ENCODE measurements around the gene ATAD2B.
A peak's percentile ranks its signal among the peaks of the same experiment; 100 is the strongest.
"Not testable (repeated sequence)": the region's sequence is repeated elsewhere in the genome, so short reads cannot be mapped to it uniquely, and the experiment has no call there.

The ATAD2B gene

DNA sequence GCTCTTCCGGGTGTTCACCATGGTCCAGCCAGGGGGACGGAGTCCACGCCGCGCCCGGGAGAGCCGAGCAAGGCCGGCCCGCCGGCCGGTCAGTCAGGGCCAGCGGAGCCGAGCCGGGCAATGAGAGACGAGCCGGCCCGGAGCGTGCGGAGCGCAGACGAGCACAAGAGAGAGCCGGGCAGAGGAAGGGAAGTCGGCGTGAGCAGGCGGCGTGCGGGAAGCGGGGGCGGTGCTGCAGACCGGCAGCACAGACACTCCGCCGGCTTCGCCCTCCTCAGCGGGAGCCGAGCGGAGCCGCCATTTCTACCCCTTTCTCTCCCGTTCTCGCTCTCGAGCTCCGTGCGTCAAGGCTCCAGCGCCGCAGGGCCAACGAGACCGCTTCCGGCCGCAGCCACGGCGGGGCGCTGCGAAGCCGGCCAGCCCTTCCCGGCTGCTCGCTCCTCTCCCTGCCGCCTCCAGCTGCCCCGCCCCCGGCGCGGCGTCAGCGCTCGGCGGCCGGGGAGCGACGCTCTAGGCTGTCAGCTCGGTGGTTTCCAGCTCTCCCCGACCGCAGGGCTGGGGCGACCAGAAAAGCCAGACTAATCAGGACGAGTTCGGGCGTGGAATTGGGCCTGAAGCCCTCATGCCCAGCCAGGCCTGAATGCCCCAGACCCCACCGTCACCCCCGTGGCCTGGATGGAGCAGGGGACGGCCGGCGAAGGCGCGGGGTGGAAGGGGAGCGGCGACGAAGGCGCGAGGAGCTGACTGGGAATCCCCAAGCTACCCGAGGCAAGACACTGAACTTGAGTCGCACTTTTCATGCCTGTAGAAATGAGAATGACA is at the start of gene ATAD2B:
Gene ATAD2B, minus strand, starts transcription at position 374 of the 822 bp plus-strand sequence. Its CDS starts 353 bp downstream, at position 21.
- peak; percentile 94 for DNase-seq

DNA sequence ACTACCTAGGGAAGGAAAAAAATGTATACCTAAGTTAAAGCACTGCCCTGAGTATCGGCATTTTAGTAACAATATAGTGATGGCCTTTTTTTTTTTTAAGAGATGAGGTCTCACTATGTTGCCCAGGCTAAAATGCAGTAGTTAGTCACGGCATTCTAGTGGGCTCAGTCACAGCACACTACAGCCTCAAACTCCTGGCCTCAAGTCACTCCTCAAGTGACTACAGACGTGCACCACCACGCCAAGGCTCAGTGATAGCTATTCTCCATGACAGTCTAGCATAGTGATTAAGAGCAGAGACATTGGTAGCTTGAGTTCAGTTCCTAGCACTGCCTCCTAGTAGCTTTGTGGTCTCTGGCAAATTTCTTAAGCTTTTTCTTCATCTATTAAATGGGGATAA is 40.9 kb upstream of the ATAD2B start:
- no peak for DNase-seq

DNA sequence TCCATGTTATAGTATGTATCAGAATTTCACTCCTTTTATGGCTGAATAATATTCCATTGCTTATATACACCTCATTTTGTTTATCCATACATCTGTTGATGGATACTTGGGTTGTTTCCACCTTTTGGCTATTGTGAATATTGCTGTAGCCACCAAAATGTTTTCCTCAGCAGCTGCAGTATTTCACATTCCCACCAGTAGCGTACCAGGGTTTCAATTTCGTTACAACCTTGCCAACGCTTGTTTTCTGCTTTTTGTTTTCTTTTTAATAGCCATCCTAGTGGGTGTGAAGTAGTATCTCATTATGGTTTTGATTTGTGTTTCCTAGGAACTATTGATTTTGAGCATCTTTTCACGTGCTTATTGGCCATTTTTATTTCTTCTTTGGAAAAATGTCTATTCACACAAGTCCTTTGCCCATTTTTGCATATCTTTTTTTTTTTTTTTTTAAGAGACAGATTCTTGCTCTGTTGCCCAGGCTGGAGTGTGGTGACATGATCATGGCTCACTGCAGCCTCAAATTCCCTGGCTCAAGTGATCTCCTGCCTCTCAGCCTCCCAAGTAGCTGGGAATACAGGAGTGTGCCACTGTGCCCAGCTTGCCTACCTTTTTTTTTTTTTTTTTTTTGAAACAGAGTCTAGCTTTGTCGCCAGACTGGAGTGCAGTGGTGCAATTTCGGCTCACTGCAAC is 27.5 kb upstream of the ATAD2B start:
- DNase-seq, result no peak

DNA sequence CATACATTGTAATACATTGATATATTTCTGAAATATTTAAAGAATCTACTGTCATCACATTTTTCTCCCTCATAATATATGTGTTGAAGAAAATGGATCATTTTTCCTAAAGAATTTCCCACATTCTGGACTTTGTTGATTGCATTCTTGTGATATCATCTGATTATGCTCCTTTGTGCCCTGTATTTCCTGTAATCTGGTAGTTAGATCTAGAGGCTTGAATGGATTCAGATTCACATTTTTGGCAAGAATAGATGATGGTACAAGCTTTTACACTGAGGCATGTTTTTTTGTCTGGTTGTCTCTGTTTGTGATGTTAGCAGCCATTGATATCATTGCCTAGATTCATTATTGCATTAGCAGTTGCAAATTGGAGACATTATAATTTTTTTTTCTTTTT is 26.7 kb upstream of the ATAD2B start:
- no peak for DNase-seq

DNA sequence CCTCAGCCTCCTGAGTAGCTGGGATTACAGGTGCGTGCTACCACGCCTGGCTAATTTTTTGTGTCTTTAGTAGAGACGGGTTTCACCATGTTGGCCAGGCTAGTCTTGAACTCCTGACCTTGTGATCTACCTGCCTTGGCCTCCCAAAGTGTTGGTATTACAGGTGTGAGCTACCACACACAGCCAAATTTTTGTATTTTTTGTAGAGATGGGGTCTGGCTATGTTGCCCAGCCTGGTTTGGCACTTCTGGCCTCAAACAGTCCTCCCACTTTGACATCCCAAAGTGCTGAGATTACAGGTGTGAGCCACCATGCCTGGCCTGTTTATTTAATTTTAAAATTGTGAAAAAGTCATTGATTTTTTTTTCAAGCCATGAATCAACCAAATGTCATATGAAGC is 25.6 kb upstream of the ATAD2B start:
- not testable (repeated sequence) for DNase-seq

DNA sequence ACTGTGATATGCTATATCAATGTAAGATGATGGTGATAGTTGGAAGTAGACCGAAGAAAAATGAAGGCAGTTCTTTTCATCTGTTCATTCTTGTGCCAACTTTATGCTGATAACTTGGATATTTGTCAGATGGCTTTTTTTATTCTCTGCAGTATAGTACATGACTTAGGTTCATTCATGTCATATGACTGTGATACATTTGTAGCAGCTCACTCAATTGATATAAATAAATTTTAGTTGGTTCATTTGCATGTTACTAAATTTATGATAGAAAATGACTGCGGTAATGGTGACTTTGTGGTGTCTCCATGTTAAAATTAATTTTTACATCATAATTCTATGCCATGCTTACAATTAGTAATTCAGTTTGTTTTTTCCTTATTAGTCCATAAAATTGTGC is 20.4 kb upstream of the ATAD2B start:
- DNase-seq, result no peak

DNA sequence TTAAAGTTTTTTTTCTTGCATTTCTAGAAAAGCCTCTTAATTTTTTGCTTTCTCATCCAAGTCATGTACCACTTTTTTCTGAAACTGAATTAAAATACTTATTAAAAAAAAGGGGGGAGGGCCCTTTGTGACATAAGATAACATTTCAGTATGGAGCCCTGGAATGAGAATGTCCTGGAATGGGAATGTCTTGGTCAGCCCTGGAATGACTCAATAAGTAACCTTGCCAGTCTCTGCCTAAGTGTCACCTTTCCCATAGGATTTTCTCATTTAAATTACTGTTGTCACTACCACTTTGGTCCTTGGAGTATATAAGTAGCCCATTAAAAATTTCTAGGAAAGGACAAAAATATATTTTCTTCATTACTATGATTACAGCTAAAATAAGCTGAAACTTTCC is 18.1 kb upstream of the ATAD2B start:
- no peak for DNase-seq

DNA sequence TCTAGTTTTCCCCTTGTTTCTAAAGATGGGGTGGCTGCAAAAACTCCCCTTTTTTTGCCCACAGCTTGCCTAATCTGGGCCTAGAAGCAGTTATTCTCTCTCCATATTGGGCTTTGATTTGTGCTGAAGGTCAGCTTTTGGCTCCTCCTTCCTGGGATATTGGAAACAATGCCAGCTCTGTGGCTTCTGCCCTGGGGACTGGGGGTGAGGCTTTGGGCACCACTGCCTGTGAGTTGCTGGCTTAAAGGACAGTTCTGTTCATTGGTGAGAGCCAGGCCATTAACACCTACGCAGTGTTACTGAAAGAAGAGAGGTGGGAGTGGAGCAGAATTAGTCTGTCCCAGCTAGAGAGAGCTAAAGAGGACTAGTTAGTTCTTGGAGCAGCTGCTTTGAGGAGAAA is 17.6 kb upstream of the ATAD2B start:
- DNase-seq, result no peak

DNA sequence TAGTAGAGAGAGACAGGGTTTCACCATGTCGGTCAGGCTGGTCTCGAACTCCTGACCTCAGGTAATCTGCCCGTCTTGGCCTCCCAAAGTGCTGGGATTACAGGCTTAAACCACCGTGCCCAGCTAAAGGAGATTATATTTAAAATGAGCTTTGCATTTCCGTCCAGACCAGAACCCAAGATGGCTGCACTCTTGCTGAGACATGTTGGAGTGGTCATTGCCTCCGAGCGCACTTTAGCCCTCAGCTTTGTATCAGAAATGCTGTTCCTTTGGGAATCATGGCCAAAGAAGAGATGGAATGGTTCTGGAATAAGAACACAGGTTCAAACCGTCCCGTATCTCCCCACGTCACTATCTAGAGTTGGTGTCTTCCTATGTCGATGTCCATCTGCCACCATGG is 16.7 kb upstream of the ATAD2B start:
- no peak for DNase-seq

DNA sequence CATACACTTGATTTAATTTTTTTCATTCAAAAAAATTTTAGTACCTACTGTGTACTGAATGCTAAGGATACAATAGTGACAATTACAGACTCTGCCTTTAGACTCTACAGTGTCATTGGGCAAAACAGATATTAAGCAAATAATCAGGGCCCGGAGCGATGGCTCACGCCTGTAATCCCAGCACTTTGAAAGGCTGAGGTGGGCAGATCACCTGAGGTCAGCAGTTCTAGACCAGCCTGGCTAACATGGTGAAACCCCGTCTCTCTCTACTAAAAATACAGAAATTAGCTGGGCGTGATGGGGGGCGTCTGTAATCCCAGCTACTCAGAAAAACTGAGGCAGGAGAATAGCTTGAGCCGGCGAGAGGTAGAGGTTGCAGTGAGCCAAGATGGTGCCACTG is 14.7 kb upstream of the ATAD2B start:
- no peak for DNase-seq

DNA sequence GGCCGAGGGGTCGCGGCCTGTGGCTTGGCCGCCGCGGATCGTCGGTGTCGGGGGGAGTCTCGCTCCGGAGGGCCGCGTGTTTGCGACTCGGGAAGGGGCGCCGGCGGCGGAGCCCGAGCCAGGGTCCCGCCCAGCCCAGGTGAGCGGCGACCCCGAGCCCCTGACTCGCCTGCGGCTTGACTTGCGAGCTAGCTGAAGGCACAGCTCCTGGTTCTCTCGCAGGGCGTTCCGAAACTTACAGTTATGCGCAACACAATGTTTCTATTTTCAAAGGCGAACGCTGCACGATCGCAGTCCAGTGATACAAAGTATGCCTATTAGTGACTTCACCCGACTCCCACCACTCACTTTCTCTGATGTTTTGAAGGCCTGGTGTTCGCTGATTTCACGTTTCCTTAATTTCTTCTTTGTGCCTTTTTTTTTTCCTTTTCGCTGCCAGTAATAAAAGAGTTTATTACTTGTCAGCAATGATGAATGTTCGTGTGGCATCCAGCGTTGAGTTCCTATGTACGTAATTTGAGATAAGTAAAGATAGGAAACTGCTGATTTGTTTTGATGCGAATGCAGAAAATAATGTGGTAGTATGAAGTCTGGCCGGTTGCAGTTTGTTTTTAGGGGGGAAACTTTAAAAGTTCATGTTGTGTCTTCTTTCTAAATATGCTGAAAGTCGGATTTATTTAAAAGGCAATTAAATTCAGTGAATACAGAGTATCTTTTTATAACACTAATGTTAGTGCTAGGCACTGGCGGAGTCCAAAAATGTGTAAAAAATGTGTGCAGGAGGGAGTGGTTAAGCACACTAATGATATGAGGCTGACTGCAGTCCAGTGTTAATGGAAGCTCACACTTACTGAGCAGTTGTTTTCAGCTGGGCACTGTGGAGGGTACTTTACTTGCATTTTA is 14.0 kb upstream of the ATAD2B start:
- peak; percentile 39 for DNase-seq

DNA sequence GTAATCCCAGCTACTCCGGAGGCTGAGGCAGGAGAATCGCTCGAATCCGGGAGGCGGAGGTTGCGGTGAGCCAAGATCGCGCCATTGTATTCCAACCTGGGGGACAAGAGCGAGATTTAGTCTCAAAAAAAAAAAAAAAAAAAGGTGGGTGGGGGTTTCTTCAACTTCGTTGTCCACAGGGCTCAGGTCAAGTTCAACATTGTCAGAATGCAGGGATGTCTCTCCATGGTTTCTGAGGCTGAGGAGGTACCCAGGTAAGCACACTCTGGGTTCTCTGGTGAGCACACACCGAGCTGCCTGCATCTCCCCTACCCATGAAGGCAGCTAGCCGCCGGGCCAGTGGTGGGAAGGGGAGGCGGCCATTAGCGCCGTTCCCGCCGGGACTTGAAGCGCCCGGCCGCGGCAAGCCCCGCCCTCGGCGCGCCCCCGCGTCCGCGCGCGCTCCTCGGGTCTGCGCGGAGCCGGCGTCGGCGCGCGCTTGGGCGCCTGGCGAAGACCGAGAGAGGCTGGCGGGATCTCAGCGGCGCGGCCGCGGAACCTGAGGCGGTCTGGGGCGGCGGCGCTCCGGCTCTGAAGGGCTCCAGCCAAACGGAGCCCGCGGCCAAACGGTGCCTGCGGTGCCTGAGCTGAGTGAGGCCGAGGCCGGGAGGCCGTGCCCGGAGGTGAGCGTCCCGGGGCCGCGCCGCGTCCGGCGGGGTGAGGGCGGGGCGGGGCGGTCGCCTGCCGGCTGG is 13.2 kb upstream of the ATAD2B start, which contains the start of gene UBXN2A:
Gene UBXN2A, plus strand, starts transcription at position 477 of the 731 bp plus-strand sequence. CDS start 17,852 bp downstream, outside the sequence.
- DNase-seq, result peak; percentile 60

DNA sequence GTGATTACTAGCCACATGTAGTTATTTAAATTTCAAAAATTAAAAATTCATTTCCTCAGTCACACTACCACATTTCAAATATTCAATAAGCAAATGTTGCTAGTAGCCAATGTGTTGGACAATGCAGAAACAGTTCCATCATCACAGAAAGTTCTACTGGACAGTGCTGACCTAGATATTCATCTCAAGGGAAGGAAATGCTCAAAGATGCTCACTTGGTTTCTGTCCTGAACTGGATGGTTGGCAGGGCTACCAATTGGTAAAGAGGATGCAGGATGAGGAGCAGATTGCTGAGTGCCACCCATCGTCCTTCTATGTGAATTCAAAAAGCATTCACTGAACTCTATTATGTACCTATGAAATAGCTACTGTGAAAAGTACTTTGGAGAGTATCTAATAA is 7.3 kb upstream of the ATAD2B start:
- DNase-seq, result no peak

DNA sequence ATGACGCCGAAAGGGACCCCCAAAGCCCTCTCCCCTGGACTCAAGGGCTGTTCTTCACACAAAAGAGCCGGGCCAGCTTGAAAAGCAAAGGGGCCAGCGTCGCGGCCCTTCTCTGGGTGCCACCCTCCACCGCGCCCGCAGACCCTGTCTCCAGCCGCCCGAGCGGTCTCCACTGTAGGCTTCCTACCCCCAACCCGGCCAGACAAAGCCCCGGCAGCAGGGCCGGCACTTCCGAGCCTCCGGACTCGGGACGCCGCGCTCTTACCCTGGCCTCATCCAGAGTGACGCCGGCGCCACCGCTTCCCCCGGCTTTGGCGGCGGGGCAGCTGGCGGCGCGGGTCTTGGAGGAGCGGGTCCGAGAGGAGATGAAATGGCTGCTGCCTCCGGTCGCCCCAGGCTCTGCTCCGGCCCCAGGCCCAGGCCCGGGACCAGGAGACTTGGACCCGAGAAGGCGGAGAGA is 603 bp downstream of the ATAD2B start:
- DNase-seq, result no peak

DNA sequence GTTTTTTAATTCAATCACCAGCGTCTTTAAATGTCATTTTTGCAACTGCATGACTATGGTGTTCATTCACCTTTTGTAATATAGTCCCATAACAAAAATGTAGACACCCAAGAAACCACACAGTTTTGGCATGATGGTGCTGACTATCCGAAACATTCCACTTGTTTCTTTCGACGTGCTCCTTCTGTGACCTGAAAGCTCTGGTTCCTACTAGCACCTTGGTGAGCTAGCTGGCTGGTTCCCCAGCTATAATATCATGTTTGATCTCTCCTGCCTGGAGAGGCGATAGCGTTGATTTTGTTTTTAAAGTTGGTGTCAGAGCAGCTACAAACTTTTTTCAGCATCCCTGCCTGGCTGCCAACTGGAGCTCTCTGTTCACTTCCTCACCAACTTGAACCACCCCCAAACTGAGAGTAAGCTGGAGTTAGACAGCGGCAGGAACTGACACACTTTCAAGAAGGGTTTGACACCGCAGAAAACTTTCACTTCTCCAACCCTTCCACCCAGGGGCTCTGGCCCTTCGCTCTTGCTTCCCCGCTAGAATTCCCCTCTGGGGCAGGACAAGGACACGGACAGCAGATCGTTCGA is 1.1 kb downstream of the ATAD2B start:
- DNase-seq, result peak; percentile 75

DNA sequence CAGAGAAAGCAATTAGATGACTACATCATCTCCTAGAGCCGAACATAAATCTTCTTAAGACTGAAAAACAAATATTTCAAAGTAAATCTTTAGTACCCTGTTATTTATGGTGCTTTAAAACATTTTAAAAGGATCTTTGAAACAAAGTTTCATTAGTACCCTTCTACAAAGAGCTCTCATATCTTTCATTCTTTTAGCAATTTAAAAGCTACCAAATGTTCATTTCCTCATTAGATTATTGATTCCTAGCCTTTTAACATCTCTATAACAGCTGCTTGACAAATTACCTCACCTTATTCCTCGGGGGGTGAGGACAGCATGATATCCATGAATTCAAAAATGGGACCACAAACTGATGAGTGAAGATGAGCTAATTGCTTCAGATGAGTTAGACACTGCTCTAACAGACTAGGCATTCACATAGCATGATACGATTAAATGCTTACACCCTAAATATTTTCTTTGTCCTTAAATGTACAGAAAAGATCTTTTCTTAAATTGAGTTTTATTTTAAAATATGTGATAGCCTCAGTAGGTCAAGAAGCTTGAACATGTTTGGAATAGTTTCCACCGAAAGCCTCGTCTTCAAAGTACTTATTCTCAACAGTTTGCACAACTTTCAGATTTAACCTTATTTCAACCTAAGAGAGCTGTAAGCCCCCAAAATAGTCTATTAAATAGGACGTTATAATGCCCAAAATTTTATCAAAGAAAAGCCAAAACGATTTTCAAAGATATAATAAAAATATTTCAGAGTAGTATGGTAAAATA is 2.1 kb downstream of the ATAD2B start:
- DNase-seq, result no peak

DNA sequence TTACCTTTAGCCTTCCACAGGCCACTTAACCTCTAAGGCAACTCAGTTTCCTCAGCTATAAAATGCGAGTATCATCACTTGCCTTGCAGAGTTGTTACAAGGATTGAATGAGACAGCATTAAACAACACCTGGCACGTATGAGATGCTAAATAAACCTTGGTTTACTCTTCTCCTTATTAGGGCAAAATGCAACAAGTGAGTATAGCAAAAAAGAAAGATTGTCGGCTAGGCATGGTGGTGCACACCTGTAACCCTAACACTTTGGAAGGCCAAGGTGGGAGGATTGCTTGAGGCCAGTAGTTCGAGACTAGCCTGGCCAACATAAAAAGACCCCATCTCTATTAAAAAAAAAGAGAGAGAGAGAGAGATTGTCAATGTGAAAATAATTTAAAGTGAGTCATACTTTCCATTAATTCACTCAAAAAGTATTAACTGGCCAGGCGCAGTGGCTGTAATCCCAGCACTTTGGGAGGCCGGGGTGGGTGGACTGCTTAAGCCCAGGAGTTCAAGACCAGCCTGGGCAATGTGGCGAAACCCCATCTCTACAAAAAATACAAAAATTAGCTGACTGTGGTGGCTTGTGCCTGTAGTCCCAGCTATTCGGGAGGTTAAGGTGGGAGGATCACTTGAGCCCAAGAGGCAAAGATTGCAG is 8.0 kb downstream of the ATAD2B start:
- no peak for DNase-seq

DNA sequence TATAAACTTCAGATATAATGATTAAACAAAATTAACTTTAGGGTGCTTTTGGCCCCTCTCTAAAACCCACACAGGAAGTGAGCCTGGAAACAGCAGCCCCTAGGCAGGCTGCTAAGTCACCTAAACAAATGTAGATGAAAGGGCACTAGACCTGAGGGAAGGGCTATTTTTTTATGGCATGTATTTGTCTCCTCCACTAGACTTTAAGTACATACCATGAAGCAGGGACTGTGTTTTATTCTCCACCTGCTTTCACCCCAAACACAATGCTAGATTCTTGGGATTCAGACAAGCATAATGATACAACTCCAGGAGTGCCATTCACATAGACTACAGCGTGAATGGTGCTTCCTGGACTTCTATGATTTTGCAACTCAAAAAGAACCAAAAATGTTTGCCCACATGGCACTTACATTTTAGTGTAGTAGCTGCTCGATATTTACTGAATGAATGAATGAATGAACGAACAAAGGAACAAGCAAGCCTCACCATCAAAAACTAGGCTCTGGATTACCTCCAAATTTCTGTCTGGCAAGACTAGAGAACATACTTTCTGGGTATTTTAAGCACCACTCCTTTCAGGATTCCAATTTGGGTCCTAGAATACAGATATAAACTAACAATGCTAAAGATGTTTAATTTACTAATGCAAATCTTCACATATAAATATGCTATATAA is 10.1 kb downstream of the ATAD2B start:
- peak; percentile 27 for DNase-seq

DNA sequence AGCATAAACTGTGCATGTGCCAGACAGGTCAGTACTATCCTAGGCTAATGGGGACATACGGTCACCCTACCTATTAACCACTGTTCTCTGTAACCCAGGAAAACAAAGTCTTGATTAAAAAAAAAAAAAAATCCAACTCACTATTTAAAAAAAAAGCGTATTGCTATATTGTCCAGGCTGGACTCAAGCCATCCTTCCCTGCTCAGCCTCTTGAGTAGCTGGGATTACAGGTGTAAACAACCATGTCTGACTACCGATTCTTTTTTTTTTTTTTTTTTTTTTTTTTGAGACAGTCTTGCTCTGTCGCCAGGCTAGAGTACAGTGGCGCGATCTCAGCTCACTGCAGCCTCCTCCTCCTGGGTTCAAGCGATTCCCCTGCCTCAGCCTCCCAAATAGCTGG is 11.6 kb downstream of the ATAD2B start:
- DNase-seq, result no peak

DNA sequence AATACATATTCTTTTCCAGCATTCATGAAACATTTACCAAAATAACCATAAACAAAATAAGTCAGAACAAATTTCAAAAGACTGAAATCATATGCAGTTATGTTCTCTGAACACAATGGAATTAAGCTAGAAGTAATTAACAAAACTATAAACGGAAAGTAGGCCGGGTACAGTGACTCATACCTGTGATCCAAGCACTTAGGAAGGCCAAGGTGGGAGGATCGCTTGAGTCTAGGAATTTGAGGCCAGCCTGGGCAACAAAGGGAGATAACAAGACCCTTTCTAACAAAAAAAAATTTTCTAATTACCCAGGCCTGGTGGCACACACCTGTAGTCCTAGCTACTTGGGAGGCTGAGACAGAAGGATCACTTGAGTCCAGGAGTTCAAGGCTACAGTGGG is 14.9 kb downstream of the ATAD2B start:
- DNase-seq, result no peak

Measured in CD4-positive, alpha-beta T cell treated with Interleukin-4 for 4 hours (primary cell).